Measurements from ENCODE around the gene VWCE.

DNA sequence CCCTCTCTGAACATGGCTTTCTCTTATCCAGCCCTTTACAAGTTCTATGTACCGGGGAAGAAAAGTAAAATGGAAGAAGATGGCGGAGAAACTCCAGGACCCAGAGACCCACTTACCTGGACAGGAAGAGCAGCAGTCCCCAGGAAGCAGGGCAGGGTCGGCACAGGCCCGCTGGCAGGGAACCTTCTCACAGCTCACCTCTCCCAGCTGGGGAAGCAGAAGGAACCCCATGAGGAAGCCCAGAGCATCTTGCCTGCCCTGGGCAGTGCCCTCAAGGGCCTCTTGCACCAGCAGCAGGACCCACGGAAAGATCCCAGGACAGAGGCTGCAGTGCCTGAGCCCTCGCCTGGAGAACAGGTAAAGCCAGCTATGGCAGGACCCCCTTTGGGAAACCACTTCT lies 30.7 kb downstream of the VWCE start:
- TF ChIP-seq, protein P1, sequence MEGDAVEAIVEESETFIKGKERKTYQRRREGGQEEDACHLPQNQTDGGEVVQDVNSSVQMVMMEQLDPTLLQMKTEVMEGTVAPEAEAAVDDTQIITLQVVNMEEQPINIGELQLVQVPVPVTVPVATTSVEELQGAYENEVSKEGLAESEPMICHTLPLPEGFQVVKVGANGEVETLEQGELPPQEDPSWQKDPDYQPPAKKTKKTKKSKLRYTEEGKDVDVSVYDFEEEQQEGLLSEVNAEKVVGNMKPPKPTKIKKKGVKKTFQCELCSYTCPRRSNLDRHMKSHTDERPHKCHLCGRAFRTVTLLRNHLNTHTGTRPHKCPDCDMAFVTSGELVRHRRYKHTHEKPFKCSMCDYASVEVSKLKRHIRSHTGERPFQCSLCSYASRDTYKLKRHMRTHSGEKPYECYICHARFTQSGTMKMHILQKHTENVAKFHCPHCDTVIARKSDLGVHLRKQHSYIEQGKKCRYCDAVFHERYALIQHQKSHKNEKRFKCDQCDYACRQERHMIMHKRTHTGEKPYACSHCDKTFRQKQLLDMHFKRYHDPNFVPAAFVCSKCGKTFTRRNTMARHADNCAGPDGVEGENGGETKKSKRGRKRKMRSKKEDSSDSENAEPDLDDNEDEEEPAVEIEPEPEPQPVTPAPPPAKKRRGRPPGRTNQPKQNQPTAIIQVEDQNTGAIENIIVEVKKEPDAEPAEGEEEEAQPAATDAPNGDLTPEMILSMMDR (IDR thresholded peaks at IDR 0.05) = no peak
- TF ChIP-seq POLR2A (IDR thresholded peaks at IDR 0.05; ENCODE audit: low read depth) = no peak
- no peak for TF ChIP-seq EP300 (IDR thresholded peaks at IDR 0.05)

Data from esophagus muscularis mucosa (tissue), 4 donors.